ENCODE data around the gene BZW2. TPM values are rescaled to one million over a fixed set of nuclear protein-coding genes. Genes with fewer than 3 reads are reported as not detected.
"Not testable (repeated sequence)": the region's sequence is repeated elsewhere in the genome, so short reads cannot be mapped to it uniquely, and the experiment has no call there.

Gene BZW2
- polyA plus RNA-seq, 1 donor, result 84.2 TPM

DNA sequence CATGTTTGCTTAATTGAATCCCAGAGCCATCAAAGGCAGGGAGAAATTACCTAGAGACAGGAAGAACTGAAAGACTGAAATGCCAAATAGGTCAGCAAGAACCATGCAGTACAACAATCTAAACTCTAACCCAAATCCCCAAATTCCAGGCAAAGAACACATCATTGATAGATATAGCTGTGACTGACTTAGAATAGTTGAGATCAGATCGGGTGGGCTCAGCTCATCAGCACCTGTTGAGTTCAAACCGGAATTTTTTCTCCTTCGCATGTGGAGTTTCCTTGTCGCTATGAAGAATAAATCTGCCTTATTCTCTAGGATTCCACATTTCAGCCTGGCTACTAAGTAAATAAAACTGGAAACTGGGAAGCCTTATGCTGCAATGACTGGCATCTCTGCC is 1.8 kb upstream of the BZW2 start:
- no peak for DNase-seq

DNA sequence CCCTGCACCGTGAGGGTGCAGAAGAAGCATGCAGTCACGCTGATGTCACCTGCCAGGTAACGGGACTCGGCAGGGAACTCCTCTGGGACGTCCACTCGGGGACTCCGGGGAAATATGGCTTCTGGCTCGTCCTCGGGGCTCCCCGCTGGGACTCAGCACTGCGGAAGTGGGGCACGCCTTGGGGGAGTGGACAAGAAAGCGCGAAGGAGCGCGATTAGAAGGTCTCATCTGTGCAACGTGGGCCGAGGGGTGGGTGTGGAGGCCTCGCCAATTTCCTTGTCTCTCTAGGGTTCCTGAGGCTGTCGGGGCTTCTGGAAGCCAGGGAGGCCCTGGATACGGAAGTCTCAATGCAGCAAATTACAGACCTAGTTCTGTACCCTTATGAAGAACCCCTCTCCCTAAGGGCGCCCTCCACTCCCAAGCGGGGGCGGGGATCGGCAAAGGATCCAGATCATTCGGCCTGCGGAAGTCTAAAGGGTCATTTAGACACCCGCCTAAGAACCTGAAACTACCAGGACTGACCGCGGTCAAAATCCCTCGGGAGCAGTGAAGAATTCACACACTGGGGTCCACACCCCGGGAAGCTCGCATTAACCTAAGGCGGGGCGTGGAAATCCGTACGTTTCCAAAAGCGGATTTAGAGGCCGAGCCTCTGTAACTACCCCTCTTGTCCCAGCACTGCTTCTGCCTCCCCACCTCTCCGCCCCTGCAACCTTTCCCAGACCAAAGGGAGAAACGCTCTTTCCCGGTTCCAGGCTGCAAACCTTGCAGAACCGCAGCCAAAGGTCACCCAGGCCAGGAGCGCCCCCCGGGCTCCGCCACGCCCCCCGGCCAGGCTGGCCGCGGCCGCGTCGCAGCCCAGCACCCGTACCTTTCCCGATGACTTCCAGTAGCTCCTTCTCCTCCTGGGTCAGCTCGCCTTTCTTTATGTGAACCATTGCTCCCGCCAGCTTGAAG is 1.1 kb upstream of the BZW2 start:
- no peak for DNase-seq

- DNase-seq, result no peak
Observed at GRCh38 chr7:16646472-16647072, 591 bp downstream of the BZW2 start.

DNA sequence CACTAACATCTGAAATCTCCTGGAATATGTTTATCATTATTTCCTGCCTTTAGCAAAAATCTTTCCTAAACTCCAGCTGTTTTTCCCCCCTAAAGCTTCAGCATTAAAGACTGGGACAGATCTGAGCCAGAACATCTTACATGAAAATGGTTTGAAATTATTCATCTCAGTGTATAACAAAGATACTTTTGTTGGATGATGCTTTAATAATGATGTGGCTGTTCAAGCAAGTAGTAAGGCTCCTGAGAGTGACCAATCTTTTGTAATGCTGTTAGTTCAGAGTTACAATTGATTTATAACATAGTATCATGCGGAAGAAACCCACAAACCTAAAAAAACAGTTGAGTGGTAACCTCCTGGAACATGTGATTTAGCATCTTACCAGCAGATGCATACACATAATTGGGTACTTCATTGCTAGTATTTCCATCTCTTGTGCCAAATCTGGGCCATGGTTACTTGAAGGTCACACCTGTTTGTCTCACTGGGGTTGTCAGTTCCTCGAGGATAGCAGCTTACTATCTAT is 1.5 kb downstream of the BZW2 start:
- DNase-seq, result no peak

GRCh38 chr7:16648551-16648950 is 2.6 kb downstream of the BZW2 start:
- no peak for DNase-seq

GRCh38 chr7:16649196-16649595 is 3.2 kb downstream of the BZW2 start:
- DNase-seq, result no peak

DNA sequence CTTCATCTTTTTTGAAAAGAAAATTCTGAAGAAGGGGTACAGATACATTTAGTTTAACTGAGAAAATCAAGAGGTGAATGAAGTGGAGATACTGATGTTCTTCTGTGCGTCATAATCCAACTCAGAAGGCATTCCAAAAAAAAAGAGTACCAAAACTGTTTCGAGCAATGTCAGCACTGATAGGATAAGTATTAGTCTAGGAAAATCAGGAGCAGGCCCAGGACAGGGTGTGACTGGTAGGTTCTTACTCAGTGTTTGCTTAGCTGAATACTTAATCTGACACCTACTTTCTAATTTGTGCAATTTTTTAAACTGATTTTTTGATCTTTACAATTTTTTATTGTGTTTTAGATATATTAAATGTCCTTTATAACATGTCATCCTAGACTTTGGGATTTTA is 4.3 kb downstream of the BZW2 start:
- DNase-seq, result no peak

DNA sequence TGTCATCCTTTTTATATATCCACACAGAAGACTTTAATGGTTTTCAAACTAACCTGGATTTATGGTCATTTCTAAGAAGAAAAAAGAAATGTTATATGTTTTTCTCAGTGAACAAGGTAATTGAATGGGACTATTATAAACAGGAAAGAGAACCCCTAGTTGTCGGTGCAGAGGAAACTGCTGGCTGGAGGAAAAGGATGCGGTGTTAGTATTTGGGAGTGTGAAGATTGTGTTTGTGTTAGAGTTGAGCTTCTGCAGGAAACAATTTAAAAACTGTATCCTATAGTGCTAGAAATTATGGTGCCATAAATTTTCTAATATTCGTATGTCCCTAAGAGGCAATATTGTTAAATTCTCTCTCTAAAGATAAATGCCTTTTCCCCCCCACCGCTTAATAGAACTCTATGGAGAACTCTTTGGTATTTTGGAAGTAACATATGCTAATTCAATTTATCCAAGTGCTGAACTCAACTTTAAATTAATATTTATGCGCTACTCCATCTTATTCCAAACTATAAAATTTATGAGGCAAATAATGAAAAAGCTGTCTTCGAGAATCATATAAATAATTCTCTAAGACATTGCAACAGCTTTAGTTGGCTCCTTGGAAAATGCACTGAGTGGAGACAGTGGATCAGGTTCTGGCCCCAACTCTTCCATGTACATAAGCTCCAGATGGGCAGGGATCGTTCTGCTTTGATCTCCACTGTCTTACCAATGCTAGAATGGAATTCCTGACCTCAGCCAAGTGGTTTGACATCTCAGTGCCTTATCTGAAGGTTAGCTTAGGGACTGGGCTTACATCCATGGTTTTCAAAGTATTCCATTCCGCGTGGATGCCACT is 5.6 kb downstream of the BZW2 start:
- DNase-seq, result no peak

GRCh38 chr7:16652240-16652583 is 6.2 kb downstream of the BZW2 start:
- no peak for DNase-seq

GRCh38 chr7:16652888-16653287 is 6.9 kb downstream of the BZW2 start:
- no peak for DNase-seq

- no peak for DNase-seq
Observed at GRCh38 chr7:16655394-16655793, 9.4 kb downstream of the BZW2 start.

GRCh38 chr7:16656141-16656540 is 10.2 kb downstream of the BZW2 start:
- no peak for DNase-seq

DNA sequence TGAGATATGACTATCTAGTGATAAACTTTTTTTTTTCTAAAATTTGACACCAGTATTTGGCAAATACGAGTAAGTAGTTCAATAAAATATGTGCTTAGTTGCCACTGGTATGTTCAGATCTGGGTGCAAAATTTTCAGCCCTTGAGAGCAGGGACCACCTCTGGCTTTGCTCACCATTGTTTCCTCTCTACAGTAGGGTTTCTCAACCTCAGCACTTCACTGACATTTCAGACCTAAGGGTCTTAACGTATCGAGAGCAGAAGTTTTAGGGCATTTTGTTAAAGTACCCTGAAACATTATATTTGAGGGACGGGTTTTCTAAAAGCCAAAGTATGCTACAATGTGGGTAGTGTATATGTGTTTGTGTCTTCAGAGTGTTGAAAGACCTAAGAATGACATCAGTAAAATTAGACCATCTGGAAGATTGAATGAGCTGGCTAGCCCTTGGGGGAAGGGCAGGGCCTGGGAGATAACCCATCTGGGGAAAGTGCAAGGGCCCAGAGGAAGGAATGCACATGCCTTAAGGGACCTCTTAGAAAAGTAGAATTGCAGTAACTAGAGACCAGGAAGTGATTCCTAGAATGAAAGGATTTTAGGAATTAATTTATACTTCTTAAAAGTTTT is 11.8 kb downstream of the BZW2 start:
- no peak for DNase-seq

- DNase-seq, result not testable (repeated sequence)
Observed at GRCh38 chr7:16659854-16660497, 14.0 kb downstream of the BZW2 start.

- DNase-seq, result no peak
Observed at GRCh38 chr7:16660702-16661464, 14.9 kb downstream of the BZW2 start.

DNA sequence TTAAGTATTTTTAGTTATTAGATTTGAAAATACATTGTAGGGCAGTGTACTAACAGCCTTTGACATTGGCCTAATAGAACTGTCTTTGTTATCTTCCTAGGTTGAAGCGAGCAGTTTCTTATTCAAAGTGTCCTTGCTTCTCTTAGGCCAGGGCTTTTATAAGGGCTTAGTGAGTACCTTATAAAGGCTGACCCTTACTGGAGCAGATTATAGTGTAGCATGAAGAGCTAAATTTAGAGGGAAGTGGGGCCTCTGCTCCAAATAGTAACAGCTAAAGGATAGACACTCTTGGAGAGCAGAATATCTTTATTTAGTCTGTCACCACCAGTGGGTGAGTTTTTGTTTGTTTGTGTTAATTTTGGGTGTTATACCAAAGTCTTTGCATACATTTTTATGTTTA is 15.9 kb downstream of the BZW2 start:
- no peak for DNase-seq

GRCh38 chr7:16667355-16667754 is 21.4 kb downstream of the BZW2 start:
- no peak for DNase-seq

DNA sequence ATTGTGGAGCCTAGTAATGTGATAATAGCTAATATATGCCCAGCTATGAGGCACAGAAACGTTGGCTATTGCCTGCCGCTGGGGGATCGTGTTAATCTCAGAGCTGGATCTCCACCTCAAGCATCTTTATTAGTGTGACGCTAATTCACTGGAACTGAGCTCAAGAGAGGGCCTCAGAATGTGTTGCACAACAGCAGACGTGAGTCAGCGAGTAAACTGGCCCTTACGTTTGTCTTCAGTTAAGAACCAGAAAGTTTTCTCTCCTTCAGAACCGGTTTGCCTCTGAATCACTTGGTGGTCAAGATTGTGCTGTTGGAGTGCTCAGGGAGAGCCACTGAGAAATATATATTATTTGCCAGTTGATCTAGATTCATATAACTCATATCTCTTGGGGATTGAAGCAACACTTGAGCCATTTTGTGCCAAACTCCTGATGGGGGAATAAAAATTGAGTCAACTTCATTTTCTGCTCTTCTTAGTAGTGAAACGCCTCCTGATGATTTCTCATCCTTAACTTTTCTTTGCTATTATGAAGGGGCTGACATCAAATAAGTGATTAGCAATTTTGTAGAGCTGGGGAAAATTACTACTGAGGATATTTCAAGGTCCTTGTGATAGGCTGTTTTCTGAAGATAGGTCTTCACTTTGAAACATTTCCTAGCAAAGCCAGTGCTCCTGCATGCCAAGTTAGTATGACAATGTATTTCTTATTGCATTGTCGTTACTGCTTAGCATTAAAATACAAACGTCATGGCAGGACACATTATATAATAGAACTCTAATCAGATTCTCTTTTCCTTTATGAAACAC is 22.3 kb downstream of the BZW2 start:
- DNase-seq, result no peak

DNA sequence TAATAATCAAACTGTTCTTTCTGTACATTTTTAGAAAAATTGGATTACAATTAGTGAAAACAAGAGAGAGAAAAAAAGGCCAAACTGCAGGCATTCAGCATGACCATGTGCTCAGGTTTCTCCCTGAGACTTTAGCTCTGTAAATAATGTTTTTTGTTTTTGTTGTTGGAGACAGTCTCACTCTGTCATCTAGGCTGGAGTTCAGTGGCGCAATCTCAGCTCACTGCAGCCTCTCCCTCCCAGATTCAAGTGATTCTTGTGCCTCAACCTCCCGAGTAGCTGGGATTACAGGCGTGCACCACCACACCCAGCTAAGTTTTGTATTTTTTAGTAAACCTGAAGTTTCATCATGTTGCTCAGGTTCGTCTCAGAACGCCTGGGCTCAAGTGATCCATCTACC is 23.0 kb downstream of the BZW2 start:
- no peak for DNase-seq

- no peak for DNase-seq
Observed at GRCh38 chr7:16669581-16669980, 23.6 kb downstream of the BZW2 start.
